HG02884 (cell line): ENCODE data around the gene RCE1.

Experiments used
- ATAC-seq: cut with Tn5 transposase; IDR thresholded peaks from one replicate; pipeline ENCODE4 v1.9.1; 2021; ENCODE audit warnings: mild to moderate bottlenecking, moderate library complexity; ENCODE audit not compliant: unreplicated experiment

The RCE1 gene

DNA sequence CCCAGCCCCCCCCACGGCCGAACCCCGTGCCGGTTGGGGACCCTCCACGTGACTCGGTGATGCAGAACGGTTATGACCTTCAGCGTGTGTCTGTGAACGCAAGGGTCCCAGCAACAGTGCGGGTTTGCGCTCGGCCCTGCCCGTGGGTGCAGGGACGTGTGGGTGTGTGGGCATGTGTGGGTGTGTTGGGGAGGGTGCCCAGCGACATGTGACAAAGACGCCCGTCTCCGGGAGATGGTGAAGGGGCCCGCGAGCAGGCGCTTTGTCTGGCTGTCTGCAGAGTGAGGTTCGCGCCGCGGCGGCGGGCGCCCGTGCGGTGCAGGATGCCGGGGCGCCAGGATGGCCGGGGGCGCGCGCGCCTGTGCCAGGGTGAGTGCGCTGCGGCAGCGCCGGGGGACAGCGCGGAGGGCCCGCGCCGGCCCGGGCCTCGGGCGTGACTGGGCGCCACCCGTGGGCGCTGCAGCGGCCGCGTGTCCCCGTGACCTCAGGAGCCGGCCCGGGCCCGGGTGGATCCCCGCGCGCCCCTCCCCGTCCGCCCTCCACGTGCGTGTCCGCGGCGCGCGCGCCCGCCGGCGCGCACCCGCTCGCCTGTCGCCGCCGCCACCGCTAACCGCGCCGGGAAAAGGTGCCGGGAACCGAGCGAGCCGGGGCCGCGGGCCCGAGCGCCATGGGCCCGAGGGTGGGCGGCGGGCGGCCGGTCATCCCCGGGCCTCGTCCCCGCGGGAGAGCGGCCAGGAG lies 13.4 kb downstream of the RCE1 start, which contains the start of gene LRFN4:
Gene LRFN4, plus strand, starts transcription at position 569 of the 738 bp plus-strand sequence. CDS start 681 bp downstream, outside the sequence.
- ATAC-seq: peak; percentile 29

DNA sequence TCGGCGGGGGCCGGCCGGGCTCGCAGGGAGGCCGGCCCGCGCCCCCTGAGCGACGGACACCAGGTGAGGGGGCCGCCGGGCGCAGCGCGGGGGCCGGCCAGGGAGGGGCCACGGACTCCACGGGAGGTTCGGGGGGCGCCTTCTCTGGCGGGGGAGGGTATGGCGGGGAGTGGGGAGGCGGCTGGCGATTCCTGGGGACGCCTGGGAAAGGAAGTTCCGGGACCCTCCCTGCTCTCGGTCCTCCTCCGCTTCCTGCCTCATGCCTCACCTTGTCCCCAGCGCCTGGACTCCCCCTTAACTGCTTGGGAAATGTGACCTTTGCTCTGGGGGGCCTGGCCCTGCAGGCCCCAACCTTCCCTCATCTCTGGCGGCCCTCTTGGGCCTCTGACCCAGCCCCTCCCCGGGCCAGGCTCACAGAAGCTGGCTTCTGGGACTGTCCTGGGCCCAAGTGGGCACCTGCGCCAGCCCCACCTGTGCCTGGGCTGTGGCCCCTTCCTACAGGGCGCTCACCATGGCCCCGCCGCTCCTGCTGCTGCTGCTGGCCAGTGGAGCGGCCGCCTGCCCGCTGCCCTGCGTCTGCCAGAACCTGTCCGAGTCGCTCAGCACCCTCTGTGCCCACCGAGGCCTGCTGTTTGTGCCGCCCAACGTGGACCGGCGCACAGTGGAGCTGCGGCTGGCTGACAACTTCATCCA lies 14.1 kb downstream of the RCE1 start:
- no peak for ATAC-seq

DNA sequence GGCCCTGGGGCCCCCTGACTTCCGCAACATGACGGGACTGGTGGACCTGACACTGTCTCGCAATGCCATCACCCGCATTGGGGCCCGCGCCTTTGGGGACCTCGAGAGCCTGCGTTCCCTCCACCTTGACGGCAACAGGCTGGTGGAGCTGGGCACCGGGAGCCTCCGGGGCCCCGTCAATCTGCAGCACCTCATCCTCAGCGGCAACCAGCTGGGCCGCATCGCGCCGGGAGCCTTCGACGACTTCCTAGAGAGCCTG lies 14.6 kb downstream of the RCE1 start:
- ATAC-seq: no peak

DNA sequence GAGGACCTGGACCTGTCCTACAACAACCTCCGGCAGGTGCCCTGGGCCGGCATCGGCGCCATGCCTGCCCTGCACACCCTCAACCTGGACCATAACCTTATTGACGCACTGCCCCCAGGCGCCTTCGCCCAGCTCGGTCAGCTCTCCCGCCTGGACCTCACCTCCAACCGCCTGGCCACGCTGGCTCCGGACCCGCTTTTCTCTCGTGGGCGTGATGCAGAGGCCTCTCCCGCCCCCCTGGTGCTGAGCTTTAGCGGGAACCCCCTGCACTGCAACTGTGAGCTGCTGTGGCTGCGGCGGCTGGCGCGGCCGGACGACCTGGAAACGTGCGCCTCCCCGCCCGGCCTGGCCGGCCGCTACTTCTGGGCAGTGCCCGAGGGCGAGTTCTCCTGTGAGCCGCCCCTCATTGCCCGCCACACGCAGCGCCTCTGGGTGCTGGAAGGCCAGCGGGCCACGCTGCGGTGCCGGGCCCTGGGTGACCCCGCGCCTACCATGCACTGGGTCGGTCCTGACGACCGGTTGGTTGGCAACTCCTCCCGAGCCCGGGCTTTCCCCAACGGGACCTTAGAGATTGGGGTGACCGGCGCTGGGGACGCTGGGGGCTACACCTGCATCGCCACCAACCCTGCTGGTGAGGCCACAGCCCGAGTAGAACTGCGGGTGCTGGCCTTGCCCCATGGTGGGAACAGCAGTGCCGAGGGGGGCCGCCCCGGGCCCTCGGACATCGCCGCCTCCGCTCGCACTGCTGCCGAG lies 15.1 kb downstream of the RCE1 start:
- ATAC-seq: no peak

DNA sequence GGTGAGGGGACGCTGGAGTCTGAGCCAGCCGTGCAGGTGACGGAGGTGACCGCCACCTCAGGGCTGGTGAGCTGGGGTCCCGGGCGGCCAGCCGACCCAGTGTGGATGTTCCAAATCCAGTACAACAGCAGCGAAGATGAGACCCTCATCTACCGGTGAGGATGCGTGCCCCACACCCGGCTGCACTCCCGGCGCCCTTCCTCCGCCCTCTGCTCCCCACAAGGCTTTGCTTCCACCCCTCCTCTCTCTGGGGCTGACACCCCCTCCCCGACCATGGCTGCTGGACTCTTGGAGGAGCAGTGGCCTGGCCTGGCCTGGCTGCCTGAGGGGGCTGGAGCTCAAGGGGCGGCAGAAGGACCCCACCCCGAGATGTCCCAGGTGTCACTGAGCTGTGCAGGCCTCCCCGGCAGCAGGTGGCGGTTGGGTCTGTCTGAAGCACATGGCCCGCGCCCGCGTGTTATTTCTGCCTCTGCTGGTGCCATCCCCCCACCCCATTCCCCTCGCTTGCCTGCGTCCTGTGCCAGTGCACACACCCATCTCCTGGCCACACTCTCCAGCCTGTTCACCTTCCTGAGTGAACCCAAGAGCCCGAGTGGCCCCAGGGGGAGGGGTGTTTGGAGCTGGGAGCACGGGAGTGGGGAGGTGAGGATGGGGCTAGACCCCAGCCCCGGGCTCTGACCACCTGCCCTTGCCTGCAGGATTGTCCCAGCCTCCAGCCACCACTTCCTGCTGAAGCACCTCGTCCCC lies 15.9 kb downstream of the RCE1 start:
- ATAC-seq: no peak

DNA sequence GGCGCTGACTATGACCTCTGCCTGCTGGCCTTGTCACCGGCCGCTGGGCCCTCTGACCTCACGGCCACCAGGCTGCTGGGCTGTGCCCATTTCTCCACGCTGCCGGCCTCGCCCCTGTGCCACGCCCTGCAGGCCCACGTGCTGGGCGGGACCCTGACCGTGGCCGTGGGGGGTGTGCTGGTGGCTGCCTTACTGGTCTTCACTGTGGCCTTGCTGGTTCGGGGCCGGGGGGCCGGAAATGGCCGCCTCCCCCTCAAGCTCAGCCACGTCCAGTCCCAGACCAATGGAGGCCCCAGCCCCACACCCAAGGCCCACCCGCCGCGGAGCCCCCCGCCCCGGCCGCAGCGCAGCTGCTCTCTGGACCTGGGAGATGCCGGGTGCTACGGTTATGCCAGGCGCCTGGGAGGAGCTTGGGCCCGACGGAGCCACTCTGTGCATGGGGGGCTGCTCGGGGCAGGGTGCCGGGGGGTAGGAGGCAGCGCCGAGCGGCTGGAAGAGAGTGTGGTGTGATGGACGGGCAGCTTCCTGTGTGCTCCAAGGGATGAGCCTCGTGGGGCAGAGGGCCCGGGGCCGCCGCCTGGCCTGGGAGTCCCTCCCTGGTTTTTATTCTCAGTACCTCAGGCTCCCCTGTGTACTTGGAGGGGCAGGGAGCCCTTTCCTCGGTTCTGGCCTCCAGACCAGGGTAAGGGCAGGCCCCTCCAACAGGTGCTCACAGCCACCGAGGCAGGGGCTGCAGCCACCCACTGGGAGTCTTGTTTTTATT lies 16.6 kb downstream of the RCE1 start:
- ATAC-seq: no peak

DNA sequence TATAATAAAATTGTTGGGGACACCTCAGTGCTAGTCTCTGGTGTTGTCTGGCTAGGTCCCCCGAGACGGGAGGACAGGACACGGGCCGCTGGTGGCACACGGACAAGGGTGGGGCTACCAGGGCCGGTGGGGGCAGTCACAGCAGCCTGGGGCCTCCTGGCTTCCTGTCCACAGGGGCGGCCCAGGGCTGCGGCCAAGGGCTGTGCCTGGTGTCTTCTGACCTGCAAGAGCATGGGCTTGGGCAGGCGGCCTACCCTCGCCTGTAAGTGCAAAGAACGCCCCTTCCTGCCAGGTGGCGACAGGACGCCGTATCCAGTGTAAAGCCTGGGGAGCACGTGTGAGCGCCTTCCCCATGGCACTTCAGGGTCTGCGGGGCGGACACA lies 17.2 kb downstream of the RCE1 start:
- ATAC-seq: no peak

DNA sequence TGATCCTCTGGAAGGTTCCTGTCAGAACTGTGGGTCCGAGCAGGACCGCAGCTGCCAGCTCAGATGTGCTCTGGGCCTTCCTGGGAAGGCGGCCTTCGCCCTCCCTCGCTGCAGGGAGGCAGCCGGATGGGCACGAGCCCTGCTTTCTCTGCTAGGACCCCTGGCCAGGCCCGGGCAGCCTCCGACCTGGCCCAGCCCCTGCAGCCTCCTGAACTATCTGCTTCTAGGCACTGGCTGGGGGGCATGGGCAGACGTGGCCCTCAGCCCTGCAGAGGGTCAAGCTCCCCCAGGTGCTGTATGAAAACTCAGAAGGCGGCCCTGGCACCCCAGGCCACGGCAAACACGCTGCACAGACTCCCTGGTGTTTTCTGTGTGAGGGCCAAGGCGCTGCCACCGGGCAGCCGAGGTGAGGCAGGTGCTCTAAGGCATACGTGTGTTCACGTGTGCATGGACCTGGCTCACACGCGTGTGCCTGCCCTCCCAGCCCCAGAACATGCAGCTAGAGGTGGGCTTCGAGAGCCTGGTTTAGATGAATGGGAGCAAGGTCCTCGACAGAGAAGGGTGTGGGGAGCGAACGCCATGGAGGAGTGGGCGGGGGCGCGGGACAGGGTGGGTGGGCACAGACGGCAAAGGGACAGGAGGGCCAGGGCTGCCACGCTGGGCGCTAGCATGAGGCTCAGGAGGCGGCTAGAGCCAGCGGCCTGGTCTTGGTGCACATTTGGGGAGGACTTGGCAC lies 18.0 kb downstream of the RCE1 start:
- no peak for ATAC-seq

DNA sequence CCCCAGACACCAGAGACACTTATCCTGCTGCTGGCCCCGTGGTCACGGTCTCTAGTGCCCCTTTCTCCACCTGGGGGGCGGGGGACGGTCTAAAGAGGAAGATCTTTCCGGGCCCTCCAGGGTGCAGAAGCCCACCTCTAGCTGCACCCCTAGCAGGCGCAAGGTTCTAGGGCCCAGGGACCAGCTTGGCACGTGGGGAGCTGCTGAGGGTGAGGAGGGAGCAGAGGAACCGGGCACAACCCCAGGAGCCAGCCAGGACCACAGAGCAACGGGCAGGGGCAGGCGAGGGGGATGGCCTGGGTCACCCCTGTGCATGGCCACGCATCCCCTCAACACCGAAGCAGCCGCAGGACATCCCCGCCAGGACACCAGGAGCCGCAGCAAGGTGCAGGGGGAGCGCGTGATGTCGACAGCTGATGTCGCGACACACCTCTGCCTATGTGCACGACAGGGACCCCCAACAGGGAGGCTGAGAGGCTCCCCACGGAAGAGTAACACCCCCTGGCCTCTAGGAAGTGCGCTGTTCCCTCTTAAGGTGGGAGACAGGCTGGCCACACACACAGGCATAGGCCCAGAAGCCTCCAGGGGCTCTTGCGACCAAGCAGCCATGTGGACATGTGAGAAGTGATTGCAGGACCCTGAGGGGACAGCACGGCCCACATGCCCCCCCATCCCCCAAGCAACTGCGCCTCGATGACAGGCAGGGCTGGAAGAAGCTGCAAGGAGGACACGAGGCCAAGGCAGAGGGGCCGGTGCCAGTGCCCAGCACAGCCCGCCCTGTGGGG lies 18.7 kb downstream of the RCE1 start:
- ATAC-seq: no peak

DNA sequence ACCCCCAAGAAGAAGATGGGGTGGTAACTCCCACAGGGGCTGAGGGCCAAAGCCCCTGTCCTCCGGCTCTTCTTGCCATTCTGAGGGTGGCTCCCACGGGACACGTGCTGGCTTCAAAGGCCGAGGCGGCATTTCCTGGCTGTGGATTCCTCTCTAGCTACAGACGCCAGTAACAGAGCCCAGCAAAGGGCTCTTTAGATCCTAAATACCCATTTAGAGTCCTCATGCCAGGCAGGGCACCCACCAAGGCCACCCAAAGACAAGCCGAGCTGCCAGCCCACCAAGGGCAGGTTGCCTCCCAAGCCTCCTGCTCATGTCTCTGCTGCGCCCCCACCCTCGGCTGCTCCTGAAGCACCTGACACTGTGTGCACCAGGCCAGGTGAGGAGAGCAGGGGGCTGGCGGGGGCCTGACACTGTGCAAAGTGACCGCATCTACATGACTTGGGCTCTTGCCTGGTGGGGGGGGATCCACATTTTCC lies 19.4 kb downstream of the RCE1 start:
- ATAC-seq: no peak

DNA sequence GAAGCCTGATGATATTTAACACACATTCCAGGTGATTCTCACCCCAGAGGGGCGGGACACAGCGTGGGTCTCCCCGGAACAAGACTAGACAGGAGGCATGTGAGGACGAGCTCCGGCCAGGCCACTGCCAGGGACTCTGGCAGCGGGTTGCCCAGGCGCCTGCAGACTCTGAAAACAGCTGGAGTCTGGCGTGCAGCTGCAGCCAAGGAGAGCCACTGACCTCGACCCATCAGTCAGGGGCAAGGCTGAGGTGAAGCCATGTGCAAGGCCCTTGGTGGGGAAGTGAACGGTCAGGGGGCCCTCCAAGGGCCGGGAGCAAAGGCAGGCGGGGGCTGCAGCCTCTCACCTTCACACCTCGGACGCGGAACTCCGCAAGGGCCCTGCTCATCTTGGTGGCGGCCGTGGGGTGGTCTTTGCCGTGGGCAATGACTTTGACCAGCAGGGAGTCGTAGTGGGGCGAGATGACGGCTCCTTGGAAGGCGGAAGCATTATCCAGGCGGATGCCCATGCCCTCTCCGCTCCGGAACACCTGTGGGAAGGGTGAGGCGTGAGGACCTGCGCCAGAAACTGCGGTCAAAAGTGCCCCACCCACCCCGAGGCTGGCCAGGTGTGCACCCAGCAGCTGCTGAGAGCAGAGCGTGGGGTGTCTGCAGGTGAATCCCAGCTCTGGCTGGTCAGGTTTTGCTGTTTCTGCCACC lies 20.3 kb downstream of the RCE1 start:
- no peak for ATAC-seq

DNA sequence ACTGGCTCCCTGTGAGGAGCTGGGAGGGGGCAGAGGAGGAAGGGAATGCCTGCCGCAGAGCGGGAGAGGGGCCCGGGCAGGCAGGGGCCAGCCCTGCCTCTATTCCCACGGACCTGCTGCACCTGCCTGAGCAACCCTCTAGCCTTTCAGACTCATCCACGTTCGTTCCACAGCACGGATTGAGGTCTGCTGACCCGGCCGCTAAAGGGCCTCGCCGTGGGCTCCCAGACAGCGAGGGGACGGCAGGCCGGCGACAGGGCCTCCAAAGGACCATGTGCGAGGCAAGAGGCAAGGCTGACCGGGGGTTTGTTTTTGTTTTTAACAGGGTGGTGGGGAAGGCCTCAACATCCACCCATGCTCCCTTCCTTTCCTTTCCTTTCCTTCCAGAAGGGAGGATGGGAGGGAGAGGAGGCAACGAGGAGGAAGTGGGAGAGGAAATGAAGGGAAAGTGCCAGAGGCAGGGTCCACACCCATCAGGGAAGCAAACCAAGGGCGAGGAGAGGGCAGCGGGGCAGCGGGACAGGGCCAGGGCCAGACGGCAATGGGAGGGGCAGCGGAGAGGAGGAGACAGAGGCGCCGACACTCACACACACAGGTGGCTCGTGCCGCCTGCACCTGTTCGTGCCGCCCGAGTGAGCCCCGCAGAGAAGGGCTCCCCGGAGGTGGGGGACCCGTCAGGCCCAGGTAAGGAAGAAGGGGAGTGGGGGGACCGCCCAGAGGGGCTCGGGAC lies 21.1 kb downstream of the RCE1 start:
- ATAC-seq: no peak

DNA sequence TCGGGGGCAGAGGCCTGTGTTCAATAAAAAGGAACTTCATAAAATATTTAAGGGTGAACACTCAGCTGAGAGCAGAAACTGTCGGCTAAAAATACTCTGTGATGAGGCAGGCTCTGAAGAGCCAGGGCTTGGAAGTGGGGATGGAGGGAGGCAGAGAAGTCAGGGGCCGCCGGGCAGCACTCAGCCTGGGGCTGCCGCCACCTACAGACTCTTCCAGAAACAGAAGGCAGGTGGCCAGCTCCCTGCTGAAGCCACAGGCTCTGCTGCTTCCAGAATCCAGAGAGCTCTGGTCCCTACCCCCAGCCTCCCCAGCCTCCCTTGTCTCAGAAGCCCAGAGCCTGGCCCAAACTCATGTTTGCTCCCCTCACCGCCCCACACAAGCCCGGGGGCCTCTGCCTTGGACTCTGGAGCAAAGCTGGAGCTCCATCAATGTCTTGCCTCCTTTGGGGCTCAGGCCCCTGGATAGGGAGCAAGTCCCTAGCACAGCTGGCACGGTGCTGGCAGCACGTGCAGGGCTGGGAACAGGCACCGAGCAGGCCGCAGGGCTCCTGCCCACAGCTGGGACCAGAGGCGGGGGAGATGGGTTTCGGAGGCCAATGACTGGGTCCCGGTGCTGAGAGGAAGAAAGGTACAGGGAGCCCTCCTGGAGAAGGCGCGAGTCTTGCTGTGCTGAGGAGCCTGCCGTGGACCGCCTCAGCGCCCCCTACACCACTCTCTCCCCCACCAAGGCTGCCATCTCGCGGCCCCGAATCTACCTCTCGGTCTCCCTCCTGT lies 21.9 kb downstream of the RCE1 start:
- no peak for ATAC-seq

DNA sequence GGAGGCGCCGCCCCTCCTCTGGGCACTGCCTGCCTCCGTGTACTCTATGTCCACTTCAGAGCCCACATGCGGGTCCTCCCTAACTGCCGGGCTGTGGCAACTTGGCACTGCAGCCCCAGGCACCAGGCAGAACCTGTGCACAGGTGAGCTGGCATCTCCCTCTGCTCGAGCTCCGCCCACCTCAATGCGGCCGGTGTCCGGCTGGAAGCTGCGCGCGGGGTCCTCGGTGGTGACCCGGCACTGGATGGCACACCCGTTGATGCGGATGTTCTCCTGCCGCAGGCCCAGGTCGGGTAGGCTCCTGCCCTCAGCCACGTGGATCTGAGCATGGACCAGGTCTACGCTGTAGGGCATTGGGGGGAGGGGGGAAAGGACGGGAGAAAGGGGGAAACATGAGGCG lies 22.8 kb downstream of the RCE1 start:
- ATAC-seq: no peak

DNA sequence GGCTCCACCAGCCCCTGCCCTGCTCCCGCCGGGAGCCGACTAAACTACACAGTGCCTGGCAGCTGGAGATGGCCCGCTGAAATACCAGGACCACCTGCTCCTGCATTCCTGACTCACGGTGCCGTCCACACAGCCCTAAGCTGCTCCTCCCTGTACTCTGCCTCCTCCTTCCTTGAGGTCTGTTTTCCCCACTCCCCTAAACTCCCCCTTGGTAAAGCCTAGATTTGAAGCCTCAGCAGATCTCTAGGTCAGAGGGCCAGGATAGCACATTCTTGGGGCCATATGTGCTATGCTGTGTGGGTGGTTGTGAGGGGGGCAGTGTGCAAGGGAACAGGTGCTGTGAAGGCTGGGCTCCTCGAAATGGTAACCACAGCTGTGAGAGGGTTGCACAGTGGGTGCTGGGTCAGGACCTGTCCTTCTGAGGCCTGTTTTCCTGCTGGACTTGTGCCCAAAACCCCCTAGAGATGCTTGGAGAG lies 23.3 kb downstream of the RCE1 start:
- no peak for ATAC-seq

DNA sequence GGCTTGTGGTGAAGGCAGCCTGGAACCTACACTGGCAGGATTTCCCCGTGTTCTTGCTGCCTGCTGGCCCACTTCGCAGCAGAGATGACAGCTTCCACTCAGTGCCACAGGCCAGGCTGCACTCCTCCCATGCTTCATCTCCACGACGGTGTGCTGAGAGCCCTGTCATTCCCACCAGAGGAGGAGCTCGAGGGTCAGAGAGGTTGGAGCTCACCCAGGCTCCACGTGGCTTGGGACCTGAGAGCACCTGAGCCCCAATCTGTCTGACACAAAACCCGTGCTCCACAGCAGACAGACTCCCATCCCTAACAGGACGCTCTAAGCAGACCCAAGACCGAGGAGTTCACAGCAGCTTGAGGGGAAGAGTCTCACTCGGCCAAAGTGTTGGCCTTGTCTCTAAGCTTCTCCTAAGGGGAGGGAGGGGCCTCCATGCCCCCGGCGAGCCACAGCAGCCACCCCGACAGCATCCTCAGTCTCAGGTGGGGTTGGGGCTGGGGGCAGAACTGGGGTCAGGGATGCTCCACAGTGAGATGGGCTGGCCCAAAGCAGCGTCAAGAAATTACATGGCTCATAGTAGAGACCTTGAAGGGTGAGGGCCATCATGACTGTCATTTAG lies 24.3 kb downstream of the RCE1 start:
- no peak for ATAC-seq
